Colonic mucosa (tissue), 4 donors: ENCODE results near the gene ABCD3. TPM values are rescaled to one million over a fixed set of nuclear protein-coding genes. Genes with fewer than 3 reads are reported as not detected.
A peak's percentile ranks its signal among the peaks of the same experiment; 100 is the strongest.

Experiments
- DNase-seq: peaks from one replicate; pipeline ENCODE4 v3.0.0-alpha.2; 2020
- H3K27ac ChIP-seq: fragments of 200-600 bp; one replicate; pipeline ENCODE4 v1.8.0; 2021
- H3K27me3 ChIP-seq: fragments of 200-600 bp; one replicate; pipeline ENCODE4 v1.8.0; 2021
- H3K36me3 ChIP-seq: fragments of 200-600 bp; one replicate; pipeline ENCODE4 v1.8.0; 2021
- H3K4me1 ChIP-seq: fragments of 200-600 bp; one replicate; pipeline ENCODE4 v1.8.0; 2021; ENCODE audit warnings: mild to moderate bottlenecking
- H3K4me3 ChIP-seq: fragments of 200-600 bp; one replicate; pipeline ENCODE4 v1.8.0; 2021
- H3K9ac ChIP-seq, 2 donors: one replicate each; pipeline ENCODE4 v1.7.0; 2013; ENCODE audit warnings: control low read depth in 2 of 2, low read depth in 2 of 2, low read length in 2 of 2
- H3K9me3 ChIP-seq: fragments of 200-600 bp; one replicate; pipeline ENCODE4 v1.8.0; 2021
- CTCF ChIP-seq: fragments of 200-600 bp; IDR thresholded peaks from one replicate; pipeline ENCODE4 v1.8.0; 2022; ENCODE audit warnings: antibody characterized with exemption, mild to moderate bottlenecking
- intact Hi-C: fragments of 100-400 bp; cut with DNase I; formaldehyde crosslinking; loops from one replicate; pipeline ENCODE4 v1.14.1; 2022
- total RNA-seq, 2 donors: library from RNA; stranded (reverse); fragmentation: NEBNext Ultra II Directional in 1 of 2; extraction: Animal tissue kit (Norgen Biotek cat#: 25700) in 1 of 2; gene quantifications; one replicate each; pipeline ENCODE4 v1.2.1, GENCODE V29; 2021
- donor health status: healthy.
- donor health status: DM: no; HTN: no; CAD: no.
- donor health status: DM: no; HTN: no; CAD: no.

Gene ABCD3
- total RNA-seq, 2 donors from 2014 or later = 99.2 to 100 TPM

DNA sequence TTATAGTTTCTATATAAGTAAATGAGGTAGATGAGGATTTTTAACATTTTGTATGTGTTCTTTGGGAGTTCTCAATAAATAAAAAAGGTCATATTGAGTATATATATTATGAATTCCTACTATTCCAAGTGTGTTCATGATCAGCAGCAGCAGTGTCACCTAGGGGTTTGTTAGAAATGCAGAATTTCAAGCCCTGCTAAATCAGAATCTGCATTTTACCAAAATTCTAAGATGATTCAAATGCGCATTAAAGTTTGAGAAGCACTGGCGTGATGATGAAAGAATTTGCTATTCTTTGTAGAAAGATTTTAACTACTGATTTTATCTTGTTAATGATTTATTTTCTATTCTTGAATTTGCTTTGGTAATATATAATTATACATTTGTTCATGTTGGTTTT, 94.6 kb downstream of the ABCD3 start:
- H3K9ac ChIP-seq = no peak overlapping the region
- H3K27me3 ChIP-seq = no peaks in the 10 kb centered on the region
- no peak for DNase-seq
- no peak overlapping the region for H3K4me3 ChIP-seq
- no peak overlapping the region for H3K27ac ChIP-seq
- no peak for TF ChIP-seq CTCF
- H3K4me1 ChIP-seq = no peaks in the 10 kb centered on the region
- H3K36me3 ChIP-seq = no peaks in the 10 kb centered on the region
- no peaks in the 10 kb centered on the region for H3K9me3 ChIP-seq
- intact Hi-C loops = no loop called here

DNA sequence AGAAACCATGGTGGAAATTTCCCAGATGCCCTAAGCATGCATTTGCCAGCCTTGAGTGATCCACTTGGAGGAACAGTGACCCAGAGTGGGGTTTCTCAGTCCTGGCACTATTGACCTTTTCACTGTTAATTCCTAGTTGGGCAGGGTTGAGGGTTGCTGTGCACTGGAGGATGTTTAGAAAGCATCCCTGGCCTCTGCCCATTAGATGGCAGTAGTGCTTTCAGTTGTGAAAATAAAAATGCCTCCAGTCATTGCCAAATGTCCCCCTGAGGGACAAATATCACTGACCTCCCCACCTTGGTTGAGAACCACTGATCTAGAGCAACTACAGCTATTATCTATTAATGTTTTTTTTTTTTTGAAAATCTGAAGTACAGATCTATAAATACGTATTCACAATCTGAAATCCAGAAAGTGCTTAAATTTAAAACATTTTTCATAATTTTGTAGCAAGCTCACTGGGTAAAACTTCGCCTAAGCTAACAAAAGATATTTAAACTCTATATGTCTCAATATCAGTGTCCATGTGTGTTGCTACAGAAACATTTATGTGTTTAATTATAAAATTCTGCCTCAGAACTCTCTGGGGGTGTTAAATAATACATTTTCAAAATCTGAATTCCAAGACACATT, 96.0 kb downstream of the ABCD3 start:
- H3K27me3 ChIP-seq = no peaks in the 10 kb centered on the region
- no peak overlapping the region for H3K4me3 ChIP-seq
- H3K9me3 ChIP-seq = no peaks in the 10 kb centered on the region
- no peak overlapping the region for H3K9ac ChIP-seq
- peak; percentile 33 for TF ChIP-seq CTCF
- DNase-seq = peak; percentile 30
- no peaks in the 10 kb centered on the region for H3K36me3 ChIP-seq
- intact Hi-C loops = no loop called here
- H3K27ac ChIP-seq = no peak overlapping the region
- no peaks in the 10 kb centered on the region for H3K4me1 ChIP-seq

DNA sequence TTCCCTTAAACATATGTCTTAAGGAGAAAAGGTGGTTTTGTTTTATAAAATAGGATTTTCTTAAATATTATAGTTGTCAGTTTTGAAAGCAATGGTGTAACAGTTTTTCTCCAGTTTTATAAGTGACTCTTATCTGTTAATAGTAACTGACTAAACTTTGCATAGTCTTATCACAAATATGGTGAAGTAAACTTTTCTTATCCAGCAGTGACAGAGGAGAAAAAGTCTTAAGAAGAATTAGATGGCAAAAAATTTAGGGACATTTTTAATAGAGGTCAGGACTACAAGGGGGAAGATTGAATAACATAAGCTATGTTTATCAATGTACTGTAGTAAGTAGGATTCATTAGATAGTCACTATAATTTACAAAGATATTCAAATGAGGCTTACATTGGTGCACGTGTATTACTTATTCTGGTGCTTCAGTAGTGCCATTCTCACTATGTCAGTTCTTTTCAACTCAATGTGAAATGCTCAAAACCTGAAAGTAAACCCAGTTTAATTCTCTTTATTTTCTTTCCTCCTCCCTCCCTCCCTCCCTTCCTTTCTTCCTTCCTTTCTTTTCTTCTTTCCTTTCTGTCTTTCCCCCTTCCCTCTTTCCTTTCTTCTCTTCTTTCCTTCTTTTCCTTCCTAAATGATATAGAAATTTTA, 97.2 kb downstream of the ABCD3 start:
- Histone ChIP-seq H3K9me3 (no peaks in the 10 kb centered on the region), H3K4me1 (no peaks in the 10 kb centered on the region), H3K4me3 (no peak overlapping the region), H3K27ac (no peak overlapping the region), H3K9ac (no peak overlapping the region), H3K27me3 (no peaks in the 10 kb centered on the region), H3K36me3 (no peaks in the 10 kb centered on the region)
- intact Hi-C loops = no loop called here
- TF ChIP-seq CTCF = no peak
- DNase-seq = no peak

DNA sequence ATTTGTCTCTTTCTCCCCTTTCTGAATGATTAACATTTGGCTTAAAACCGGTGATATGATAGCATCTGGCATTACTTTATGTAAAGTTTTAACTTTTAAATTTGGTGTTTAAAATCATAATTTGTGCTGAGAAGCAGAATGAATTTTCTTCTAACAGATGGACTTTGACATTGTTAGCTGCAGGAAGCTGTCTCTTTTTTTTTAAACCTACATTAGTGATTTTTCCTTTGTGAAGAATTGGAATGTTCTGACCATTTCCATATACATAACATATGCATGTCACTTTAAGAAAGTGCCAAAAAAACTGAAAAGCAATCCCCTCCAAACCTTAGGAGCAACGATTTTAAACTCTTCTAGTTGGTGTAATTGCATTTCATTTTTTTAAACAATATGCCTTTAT, 101.2 kb downstream of the ABCD3 start:
- H3K9me3 ChIP-seq = no peaks in the 10 kb centered on the region
- TF ChIP-seq CTCF = no peak

GRCh38 chr1:94522304-94522703, 104.1 kb downstream of the ABCD3 start:
- no peak overlapping the region for H3K27ac ChIP-seq
- peak; percentile 25 for TF ChIP-seq CTCF
- peak; percentile 36 for DNase-seq
- H3K4me3 ChIP-seq = no peak overlapping the region
- intact Hi-C loops = loop anchor here (5.0 kb wide), 1 partner anchor 285 kb away; no protein-coding TSS in a partner anchor
- H3K27me3 ChIP-seq = no peaks in the 10 kb centered on the region
- no peak overlapping the region for H3K9ac ChIP-seq
- no peaks in the 10 kb centered on the region for H3K9me3 ChIP-seq
- H3K36me3 ChIP-seq = no peaks in the 10 kb centered on the region
- no peaks in the 10 kb centered on the region for H3K4me1 ChIP-seq

More for the DNA sequence above, 101.2 kb downstream of the ABCD3 start:
- no peak for DNase-seq
- Histone ChIP-seq H3K27ac (no peak overlapping the region), H3K27me3 (no peaks in the 10 kb centered on the region), H3K4me1 (no peaks in the 10 kb centered on the region), H3K4me3 (no peak overlapping the region), H3K9ac (no peak overlapping the region), H3K36me3 (no peaks in the 10 kb centered on the region)
- intact Hi-C loops = no loop called here
